ENCODE results near the gene OR2H2. TPM values are rescaled to one million over a fixed set of nuclear protein-coding genes. Genes with fewer than 3 reads are reported as not detected.

The OR2H2 gene
- total RNA-seq, 1 experiment from 2014 or later: not detected

DNA sequence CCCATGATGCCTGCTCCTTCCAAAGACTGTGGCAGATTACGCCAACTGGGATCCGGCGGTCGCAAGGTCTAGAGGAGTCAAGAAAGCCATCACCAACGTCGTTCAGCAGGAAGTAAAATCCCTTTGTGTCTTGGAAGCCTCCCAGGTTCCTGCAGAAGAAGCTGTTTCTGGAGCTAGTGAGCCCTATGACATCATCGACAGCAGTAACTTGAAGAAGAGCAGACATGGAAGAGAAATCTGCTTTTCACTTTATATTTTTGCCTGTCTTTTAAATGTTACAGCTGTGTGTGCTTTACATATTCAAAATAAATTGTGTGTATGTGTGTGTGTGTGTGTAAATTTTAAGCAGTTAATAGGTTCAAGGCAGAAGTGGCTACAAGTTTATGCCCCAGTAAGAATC, 7.4 kb upstream of the OR2H2 start:
- in situ Hi-C loops (cut with HindIII; ENCODE audit: low pct_unique_long_range_greater_than_20kb, low sequenced_read_pairs): no loop called here
- DNase-seq (ENCODE audit: low read depth, low spot score): no peak

DNA sequence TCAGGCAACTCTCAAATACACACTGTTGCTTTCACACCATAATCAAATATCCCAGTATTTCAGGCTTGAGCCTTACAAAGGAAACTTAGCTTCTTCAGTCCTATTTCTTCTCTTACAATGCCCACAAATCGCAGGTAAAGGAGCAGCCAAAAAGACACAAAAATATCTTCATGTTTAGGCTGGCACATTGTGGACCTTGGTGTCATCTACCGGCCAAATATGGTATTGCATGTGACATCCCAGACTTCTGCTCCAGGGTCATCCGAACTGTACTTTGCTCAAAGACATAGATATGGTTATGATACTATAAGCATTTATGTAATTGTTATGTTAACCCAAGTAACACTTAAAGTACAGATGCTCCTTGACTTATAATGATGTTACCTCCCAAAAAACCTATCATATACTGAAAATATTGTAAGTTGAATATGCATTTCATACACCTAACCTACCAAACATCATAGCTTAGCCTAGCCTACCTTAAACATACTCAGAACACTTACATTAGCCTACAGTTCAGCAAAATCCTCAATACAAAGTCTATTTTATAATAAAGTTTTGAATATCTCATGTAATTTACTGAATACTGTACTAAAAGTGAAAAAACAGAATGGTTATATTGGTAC, 4.6 kb downstream of the OR2H2 start:
- in situ Hi-C loops (cut with HindIII; ENCODE audit: low pct_unique_long_range_greater_than_20kb, low sequenced_read_pairs): no loop called here
- peak; percentile 68 for DNase-seq (ENCODE audit: low read depth, low spot score)

DNA sequence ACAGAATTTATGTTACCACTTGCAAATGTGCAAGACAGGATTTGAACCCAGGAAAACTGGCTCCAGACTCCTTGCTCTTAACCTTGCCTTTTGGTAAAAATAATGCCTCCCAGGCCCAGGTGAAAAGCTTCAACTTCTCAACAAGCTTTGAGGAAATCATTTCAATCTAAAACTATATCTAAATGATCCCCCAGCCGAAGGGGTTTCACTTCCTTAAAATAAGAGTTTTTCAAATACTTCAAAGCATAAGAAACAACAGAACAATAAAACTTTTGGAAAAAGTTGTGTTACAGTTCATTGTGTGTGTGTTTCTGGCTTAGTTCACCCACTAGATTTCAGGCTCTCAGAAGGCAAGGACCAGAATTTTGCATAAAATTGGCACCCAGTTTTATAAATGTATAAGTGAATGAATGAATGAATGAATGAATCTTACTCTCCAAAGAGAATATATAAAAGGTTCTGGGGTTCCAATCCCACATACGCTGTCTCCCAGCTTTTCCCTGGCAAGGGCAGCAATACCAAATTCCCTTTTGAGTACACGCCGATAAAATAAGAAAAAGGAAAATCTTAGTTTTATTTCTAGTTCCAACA, 5.4 kb downstream of the OR2H2 start:
- in situ Hi-C loops (cut with HindIII; ENCODE audit: low pct_unique_long_range_greater_than_20kb, low sequenced_read_pairs): no loop called here
- DNase-seq (ENCODE audit: low read depth, low spot score): no peak

DNA sequence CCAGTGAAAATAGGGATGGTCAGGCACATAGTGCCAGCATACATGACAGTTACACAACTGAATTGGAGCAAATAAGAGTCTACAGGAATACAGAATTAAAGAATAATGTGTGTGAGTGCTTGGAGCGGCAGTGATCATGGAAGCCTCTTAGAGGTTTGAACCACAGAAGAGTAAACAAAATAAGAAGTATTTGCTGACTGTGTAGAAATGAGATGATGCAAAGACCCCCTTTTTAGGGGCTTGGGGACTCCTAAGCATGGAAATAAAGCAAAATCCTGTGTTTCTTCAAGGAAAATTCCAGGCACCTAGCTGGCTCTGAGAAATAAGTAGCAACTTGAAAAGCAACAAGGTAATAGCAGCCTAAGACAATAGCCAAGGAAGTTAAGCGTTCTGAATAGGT, 6.8 kb downstream of the OR2H2 start:
- in situ Hi-C loops (cut with HindIII; ENCODE audit: low pct_unique_long_range_greater_than_20kb, low sequenced_read_pairs): no loop called here
- no peak for DNase-seq (ENCODE audit: low read depth, low spot score)

DNA sequence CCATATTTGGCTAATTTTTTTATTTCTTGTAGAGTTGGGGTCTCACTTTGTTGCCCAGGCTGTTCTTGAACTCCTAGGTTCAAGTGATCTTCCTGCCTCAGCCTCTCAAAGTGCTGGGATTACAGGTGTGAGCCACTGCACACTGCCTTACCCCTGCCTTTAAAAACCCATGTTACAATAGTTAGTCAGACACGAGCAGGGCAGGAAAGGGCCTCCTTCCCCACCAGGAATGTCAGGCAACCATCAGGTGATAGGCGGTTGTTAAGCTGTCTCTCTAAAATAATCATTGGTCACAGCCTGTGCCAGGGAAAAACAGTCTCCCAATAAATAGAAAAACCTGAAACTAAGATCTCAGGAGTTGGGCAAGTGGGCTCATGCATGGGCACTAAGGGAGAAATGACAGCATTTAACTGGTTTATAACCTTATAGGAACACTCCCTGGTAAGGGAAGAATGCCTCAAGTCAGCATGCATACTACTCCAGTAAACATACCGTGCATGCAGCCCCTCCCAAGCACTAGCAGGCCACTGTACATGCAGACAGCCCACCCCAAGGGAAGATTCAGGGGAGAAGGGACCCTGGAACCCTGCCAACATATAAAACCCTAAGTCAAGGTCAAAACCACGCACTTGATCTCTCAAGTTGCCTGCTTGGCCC, 8.4 kb downstream of the OR2H2 start:
- no peak for DNase-seq (ENCODE audit: low read depth, low spot score)
- in situ Hi-C loops (cut with HindIII; ENCODE audit: low pct_unique_long_range_greater_than_20kb, low sequenced_read_pairs): no loop called here

DNA sequence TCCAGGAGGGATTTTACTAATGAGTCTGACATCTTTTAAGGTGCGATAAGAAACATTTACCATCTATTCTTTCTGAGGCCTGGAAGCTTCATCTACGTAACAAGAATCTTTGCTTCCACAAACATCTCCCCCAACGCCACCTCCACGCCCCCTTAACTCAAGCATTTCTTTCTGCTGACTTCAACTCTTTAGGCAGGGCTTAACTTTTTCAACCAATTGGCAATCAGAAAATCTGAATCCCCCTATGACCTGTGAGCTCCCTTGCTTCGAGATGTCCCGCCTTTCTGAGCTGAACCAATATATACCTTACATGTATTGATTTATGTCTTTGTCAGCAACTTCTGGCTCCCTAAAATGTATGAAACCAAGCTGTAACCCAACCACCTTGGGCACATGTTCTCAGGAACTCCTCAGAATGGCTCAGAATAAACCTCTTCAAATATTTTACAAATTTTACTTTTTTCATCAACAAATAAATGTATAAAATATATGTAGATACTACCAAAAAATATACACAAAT, 11.5 kb downstream of the OR2H2 start:
- no peak for DNase-seq (ENCODE audit: low read depth, low spot score)
- in situ Hi-C loops (cut with HindIII; ENCODE audit: low pct_unique_long_range_greater_than_20kb, low sequenced_read_pairs): no loop called here

DNA sequence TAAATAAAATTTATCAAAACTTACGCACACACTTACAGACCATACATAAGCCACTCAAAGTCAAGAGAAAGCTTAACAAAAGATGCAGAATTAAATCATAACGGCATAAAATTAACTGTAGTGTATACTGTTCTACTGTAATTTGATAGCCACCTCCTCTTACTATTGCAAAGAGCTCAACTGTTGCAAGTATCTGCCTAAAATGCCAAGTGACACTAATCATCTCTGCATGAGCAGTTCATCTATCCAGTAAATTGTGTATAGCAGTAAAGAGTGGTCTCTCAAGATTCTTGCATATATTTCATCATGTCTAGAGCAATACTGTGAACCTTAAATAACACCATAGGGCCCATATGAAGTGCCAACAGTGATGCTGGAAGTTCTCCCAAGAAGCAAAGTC, 12.3 kb downstream of the OR2H2 start:
- in situ Hi-C loops (cut with HindIII; ENCODE audit: low pct_unique_long_range_greater_than_20kb, low sequenced_read_pairs): no loop called here
- DNase-seq (ENCODE audit: low read depth, low spot score): no peak

DNA sequence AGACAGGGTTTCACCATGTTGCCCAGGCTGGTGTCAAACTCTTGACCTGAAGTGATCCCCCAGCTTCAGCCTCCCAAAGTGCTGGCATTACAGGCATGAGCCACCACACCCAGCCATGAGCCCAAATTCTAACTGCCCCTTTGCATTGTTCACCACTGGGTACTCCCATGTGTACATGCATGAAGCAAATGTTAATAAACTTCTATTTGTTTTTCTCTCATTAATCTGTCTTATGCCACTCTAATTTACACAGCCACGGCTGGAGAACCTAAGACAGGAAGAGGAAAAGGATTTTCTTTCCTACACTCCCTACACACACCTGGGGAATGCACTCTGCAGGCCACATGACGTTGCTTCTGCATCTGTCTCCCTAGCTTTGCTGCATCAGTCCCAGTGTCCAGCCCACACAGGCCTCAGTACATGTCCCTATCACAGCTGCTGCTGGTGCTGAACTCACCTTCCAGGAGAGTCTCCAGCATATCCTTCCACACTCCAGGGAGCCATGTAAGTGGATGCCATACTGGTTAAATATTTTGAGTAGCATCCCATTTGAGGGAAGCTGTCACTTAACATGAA, 13.3 kb downstream of the OR2H2 start:
- DNase-seq (ENCODE audit: low read depth, low spot score): no peak
- in situ Hi-C loops (cut with HindIII; ENCODE audit: low pct_unique_long_range_greater_than_20kb, low sequenced_read_pairs): no loop called here

DNA sequence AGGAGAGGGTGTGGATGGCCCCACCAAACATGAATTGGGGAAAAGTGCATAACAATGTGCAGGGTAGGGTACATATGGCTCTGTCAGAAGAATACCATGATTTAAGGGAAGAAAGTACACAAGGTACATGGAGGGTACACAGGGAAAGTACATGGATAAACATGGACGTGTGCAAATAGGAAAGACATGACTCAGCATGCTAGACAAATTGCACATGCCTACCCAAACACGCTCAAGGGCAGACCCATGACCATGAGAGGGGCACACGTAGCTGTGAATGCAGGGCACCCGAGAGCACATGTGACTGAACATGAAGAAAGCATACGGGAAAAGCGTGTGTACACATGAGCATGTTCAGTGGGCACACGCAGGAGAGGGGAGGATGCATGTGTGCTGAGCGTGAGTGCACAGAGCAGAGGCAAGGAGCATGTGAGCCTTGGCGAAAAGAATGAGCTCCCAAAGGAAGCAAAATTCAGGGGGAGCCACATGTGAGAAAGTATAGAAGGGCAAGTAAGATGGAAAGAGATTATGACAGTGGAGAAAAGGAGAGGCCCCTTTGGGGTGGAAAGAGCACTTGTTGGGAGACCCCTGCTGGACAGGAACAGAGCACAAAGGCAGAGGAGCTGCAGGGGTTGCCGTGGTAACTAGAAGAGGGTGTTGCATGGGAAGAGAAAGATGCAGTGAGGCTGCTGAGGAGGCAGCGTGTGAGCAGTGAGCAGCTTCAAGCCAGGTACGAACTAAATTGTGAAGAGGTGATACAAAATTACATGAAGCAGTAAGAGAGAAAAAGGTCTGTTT, 17.8 kb downstream of the OR2H2 start:
- DNase-seq (ENCODE audit: low read depth, low spot score): peak; percentile 63
- in situ Hi-C loops (cut with HindIII; ENCODE audit: low pct_unique_long_range_greater_than_20kb, low sequenced_read_pairs): no loop called here

DNA sequence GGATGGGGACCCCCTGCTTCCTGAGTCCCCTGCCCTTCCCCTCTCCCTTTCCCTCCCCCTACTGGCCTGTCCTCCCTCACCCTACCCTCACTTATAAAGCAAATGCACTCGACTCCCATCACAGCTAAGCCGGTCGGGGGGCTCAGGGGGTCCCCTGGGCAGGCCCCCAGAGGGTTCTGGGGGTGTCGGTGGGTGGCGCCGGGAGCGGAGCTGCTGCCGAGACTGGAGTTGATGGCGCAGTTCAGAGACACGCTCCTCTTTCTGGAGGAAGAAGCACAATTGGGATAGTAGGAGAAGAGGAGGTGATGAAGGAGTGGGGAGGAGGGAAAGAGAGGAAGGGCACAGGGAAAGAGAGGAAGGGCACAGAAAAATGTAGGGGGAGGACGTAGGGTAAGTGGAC, 18.5 kb downstream of the OR2H2 start:
- no peak for DNase-seq (ENCODE audit: low read depth, low spot score)
- in situ Hi-C loops (cut with HindIII; ENCODE audit: low pct_unique_long_range_greater_than_20kb, low sequenced_read_pairs): no loop called here

DNA sequence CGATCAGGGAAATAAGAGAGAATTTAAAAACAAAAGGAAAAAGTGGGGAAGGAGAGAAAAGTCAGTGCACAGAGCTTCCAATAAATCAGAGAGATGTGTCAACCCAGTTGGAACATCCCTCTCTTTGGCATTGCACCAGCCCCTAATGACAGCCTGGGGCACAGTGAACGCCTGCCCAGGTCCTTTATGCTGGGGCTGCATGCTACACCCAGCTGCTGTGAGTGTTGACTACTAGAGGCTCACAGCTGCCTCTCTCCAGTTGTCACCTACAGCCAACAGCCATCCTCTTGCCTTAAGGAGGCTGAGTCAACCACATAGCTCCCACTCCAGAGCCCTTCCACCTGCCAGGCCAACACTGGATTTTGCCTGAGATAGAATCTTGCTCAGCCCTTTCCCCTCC, 19.0 kb downstream of the OR2H2 start:
- in situ Hi-C loops (cut with HindIII; ENCODE audit: low pct_unique_long_range_greater_than_20kb, low sequenced_read_pairs): no loop called here
- DNase-seq (ENCODE audit: low read depth, low spot score): no peak

DNA sequence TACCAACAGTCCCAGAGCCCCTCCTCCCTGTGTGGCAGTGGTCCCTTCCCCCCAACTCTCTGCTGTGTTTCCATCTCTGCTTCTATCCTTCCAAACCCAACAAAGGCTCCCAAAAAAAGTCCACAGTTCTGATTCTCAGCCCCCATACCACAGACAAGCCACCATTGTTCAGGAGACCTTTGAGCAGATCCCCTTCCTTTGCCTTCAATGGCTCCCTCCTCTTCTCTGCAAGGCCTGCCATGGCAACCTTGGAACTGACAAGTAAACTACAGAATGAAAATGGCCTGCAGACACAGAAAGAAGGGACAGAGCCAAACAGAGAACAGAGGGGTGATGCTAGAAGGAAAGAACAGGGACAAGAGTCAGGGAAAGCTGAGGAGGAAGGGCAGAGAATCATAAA, 23.2 kb downstream of the OR2H2 start:
- DNase-seq (ENCODE audit: low read depth, low spot score): no peak
- in situ Hi-C loops (cut with HindIII; ENCODE audit: low pct_unique_long_range_greater_than_20kb, low sequenced_read_pairs): no loop called here

DNA sequence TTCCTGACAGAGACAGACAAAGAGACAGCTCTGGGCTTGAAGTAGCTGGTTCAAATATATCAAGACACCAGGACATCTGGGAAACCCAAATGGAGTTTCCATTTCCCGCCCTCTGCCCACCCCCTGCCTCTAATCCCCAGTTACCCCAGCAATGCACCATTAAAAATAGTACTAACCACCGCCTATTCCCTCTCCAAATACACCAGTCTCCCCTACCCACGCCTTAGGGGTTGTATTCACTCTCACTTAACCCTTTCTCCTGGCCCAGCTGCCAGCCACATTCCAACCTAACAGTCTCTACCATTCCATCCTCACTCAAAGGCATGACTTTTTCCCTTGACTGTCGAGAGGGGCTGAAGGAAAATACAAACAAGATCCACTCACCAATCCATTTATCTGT, 25.6 kb downstream of the OR2H2 start:
- DNase-seq (ENCODE audit: low read depth, low spot score): no peak
- in situ Hi-C loops (cut with HindIII; ENCODE audit: low pct_unique_long_range_greater_than_20kb, low sequenced_read_pairs): no loop called here

DNA sequence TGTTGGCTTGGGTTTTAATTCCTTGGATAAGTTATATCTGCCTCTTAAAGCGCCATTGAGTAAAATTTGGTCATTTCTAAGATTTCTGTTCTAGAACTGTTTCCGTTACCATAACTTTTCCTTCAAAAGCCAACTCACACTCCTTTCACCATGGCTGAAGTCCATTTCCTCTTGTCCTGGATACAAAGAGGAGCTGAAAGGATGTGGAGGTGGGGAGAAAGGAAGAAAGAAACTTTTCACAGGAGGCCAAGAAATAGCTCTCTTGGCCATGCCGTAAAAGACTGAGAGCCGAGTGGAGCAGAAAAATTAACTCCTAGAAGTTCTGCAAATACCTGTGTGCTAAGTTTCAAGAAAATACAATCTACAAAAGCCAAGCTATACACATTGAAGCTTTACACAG, 26.5 kb downstream of the OR2H2 start:
- no peak for DNase-seq (ENCODE audit: low read depth, low spot score)
- in situ Hi-C loops (cut with HindIII; ENCODE audit: low pct_unique_long_range_greater_than_20kb, low sequenced_read_pairs): no loop called here

DNA sequence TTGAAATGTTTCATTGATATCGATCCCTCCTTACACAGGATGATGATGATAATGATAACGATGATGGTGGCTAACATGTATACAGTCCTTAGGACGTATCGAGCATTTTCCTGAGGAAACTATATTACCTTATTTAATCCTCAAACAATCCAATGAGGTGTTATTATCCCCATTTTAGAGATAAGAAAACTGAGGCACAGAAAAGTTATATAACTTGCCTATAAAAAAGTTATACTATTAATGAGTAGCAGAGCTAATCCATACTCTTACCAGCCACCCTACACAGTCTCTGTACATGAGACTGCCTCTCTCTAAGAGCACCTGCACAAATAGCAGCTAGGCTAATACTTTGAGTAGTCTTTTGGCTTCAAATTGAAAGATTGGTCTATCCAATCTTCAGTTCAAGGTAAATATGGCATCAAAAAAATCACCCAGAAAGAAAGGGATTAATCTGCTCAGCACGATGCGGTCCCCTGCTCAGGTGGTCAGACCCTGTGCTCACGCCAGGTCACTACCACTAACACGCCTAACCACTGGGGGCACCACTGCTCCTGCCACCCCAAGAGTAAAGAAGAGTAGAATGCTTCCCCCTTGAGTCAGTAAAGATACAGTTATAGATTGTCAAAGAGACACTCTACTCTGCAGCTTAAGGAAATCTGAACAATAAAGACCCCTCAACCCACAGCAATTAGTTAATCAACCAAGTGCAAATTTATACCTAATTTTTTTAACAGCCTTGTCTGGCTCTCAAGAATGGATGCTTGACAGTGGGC, 33.0 kb downstream of the OR2H2 start:
- DNase-seq (ENCODE audit: low read depth, low spot score): peak; percentile 29
- in situ Hi-C loops (cut with HindIII; ENCODE audit: low pct_unique_long_range_greater_than_20kb, low sequenced_read_pairs): no loop called here

DNA sequence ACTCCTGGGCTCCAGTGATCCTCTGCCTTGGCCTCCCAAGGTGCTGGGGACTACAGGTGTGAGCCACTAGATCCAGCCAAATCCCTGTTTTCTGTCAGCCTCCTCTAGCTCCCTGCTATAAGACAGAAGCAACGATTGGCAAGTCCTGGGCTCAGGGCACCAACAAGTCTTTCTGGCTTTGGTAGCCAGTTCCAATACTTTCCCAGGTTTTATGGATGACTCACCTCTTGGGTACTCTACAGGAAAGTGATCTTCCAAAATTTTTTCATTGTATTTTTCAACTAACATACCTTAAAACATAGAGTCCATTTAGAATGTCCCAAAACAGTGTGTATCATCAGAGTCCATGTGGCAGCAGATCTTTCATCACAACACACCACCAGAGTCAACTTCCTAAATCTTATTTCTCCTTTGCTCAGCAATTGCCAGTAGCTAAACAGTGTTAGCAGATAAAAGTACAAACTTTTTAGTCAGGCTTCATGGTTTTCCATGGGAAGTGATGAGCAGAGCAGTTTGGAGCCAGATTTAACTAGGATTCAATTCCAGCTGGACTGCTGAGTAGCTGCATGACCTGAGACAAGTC, 34.7 kb downstream of the OR2H2 start:
- in situ Hi-C loops (cut with HindIII; ENCODE audit: low pct_unique_long_range_greater_than_20kb, low sequenced_read_pairs): no loop called here
- DNase-seq (ENCODE audit: low read depth, low spot score): no peak

DNA sequence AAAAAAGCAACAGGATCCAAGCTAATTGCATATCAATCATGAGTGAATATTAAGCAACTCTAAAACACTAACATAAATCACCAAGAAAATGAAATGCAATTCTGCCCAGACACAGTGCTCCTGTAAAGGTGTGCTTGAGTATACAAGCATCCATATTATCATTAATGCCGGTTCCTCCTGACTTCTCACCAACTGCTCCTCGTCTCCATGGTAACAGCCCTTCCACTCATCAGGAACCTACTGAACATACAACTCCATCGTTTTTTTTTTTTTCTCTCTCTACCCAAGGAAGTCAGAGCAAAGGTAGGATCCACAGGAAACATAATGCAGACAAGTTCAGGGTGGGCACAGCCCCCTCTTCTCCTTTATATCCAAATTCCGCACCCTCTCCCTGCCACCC, 35.7 kb downstream of the OR2H2 start:
- in situ Hi-C loops (cut with HindIII; ENCODE audit: low pct_unique_long_range_greater_than_20kb, low sequenced_read_pairs): no loop called here

More for the DNA sequence above, 35.7 kb downstream of the OR2H2 start:
- no peak for DNase-seq (ENCODE audit: low read depth, low spot score)
